Right renal pelvis (tissue), 4 donors: ENCODE results near the gene RHOA. TPM values are rescaled to one million over a fixed set of nuclear protein-coding genes. Genes with fewer than 3 reads are reported as not detected.
"Not testable (repeated sequence)": the region's sequence is repeated elsewhere in the genome, so short reads cannot be mapped to it uniquely, and the experiment has no call there.

Experiments used
- DNase-seq, 4 donors: peaks; one replicate each; pipeline ENCODE4 v3.0.0-alpha.2; 2013; ENCODE audit warnings: low read depth in 4 of 4, low spot score in 3 of 4, missing footprints in 1 of 4
- polyA plus RNA-seq, 4 donors: library from polyadenylated mRNA; unstranded; fragments of 120-200 nt; gene quantifications; one replicate each; pipeline ENCODE4 v1.2.1, GENCODE V29; 2013; ENCODE audit not compliant: insufficient read length in 4 of 4

RHOA gene
- polyA plus RNA-seq, 4 donors = 522 to 604 (median 543) TPM

- DNase-seq = no peak
These were observed 78.7 kb downstream of the RHOA start for GRCh38 chr3:49333091-49333490.

GRCh38 chr3:49329186-49329585 is 82.6 kb downstream of the RHOA start:
- DNase-seq = no peak

GRCh38 chr3:49328350-49328749 is 83.4 kb downstream of the RHOA start:
- DNase-seq = not testable (repeated sequence)

- DNase-seq = no peak
These were observed 84.3 kb downstream of the RHOA start for GRCh38 chr3:49327485-49327884.

GRCh38 chr3:49324768-49325167 is 87.0 kb downstream of the RHOA start:
- no peak for DNase-seq

- no peak for DNase-seq
These were observed 94.9 kb downstream of the RHOA start for GRCh38 chr3:49316696-49317457.

GRCh38 chr3:49313896-49314688 is 97.7 kb downstream of the RHOA start:
- no peak for DNase-seq

- no peak for DNase-seq
These were observed 100.5 kb downstream of the RHOA start for GRCh38 chr3:49311283-49311682.

- no peak for DNase-seq
These were observed 101.1 kb downstream of the RHOA start for GRCh38 chr3:49310677-49311076.

Other genes with a start within 250 kb of the RHOA start
- 10 to 100 TPM; 23.3 to 28.8 (median 27.0) TPM for gene CCDC71, start 245.6 kb downstream of the RHOA start, polyA plus RNA-seq
- 10 to 100 TPM; 41.8 to 46.1 (median 43.8) TPM for gene KLHDC8B, start 240.4 kb downstream of the RHOA start, polyA plus RNA-seq
- 10 to 100 TPM in 3 of 4 donors, 1 to 10 TPM in 1; 9.5 to 12.0 (median 11.5) TPM for gene C3orf62, start 134.7 kb downstream of the RHOA start, polyA plus RNA-seq
- gene USP4, start 71.9 kb downstream of the RHOA start, polyA plus RNA-seq = 10 to 100 TPM; 56.2 to 64.4 (median 60.0) TPM
- 100 to 1,000 TPM; 115 to 195 (median 124) TPM for gene GPX1, start 53.6 kb downstream of the RHOA start, polyA plus RNA-seq
- gene TCTA, start 447 bp upstream of the RHOA start, polyA plus RNA-seq = 10 to 100 TPM; 34.1 to 39.8 (median 36.3) TPM
- gene AMT, start 10.5 kb upstream of the RHOA start, polyA plus RNA-seq = 10 to 100 TPM; 36.3 to 43.5 (median 39.1) TPM
- 10 to 100 TPM; 22.6 to 33.0 (median 25.5) TPM for gene NICN1, start 17.3 kb upstream of the RHOA start, polyA plus RNA-seq
- gene DAG1, start 58.3 kb upstream of the RHOA start, polyA plus RNA-seq = 100 to 1,000 TPM; 123 to 132 (median 125) TPM
- gene BSN, start 142.5 kb upstream of the RHOA start, polyA plus RNA-seq = 1 to 10 TPM in 3 of 4 donors, under 1 TPM in 1; 0.98 to 1.8 (median 1.5) TPM